ENCODE data around the gene MRM3.

- TF ChIP-seq CTCF (conservative IDR thresholded peaks at IDR 0.05; ENCODE audit: low read length) (no peak), EZH2phosphoT487 (IDR thresholded peaks at IDR 0.05; ENCODE audit: borderline replicate concordance) (no peak)
These were observed 24.2 kb downstream of the MRM3 start for GRCh38 chr17:806346-806745.

Measured in Loucy (cell line).